ENCODE measurements around the gene MESP1. TPM values are rescaled to one million over a fixed set of nuclear protein-coding genes. Genes with fewer than 3 reads are reported as not detected.

The MESP1 gene
- total RNA-seq, 1 donor from 2014 or later: 2.1 TPM

GRCh38 chr15:89780601-89781000 lies 29.6 kb upstream of the MESP1 start:
- H3K27ac Mint-ChIP-seq (ENCODE audit: unreplicated experiment): no peak overlapping the region
- H3K4me1 Mint-ChIP-seq (ENCODE audit: unreplicated experiment): peaks cover 23% of the 10 kb centered on the region
- no peak for TF ChIP-seq CTCF (IDR thresholded peaks at IDR 0.05)
- no peaks in the 10 kb centered on the region for H3K27me3 Mint-ChIP-seq (ENCODE audit: unreplicated experiment)
- no peaks in the 10 kb centered on the region for H3K9me3 Mint-ChIP-seq (ENCODE audit: unreplicated experiment)
- H3K36me3 Mint-ChIP-seq (ENCODE audit: unreplicated experiment): peaks cover 5% of the 10 kb centered on the region
- no peak overlapping the region for H3K4me3 Mint-ChIP-seq (ENCODE audit: unreplicated experiment)
- DNase-seq (ENCODE audit: extremely low spot score, unreplicated experiment): no peak

- Mint-ChIP-seq H3K27me3 (ENCODE audit: unreplicated experiment) (no peaks in the 10 kb centered on the region), H3K36me3 (ENCODE audit: unreplicated experiment) (no peaks in the 10 kb centered on the region), H3K27ac (ENCODE audit: unreplicated experiment) (no peak overlapping the region), H3K4me1 (ENCODE audit: unreplicated experiment) (peaks cover 19% of the 10 kb centered on the region), H3K9me3 (ENCODE audit: unreplicated experiment) (no peaks in the 10 kb centered on the region), H3K4me3 (ENCODE audit: unreplicated experiment) (no peak overlapping the region)
- DNase-seq (ENCODE audit: extremely low spot score, unreplicated experiment): no peak
- TF ChIP-seq CTCF (IDR thresholded peaks at IDR 0.05): no peak
Measured at GRCh38 chr15:89778861-89779260, 27.8 kb upstream of the MESP1 start.

GRCh38 chr15:89777782-89778380 lies 26.8 kb upstream of the MESP1 start:
- Mint-ChIP-seq H3K27ac (ENCODE audit: unreplicated experiment) (no peak overlapping the region), H3K4me3 (ENCODE audit: unreplicated experiment) (no peak overlapping the region), H3K9me3 (ENCODE audit: unreplicated experiment) (no peaks in the 10 kb centered on the region), H3K27me3 (ENCODE audit: unreplicated experiment) (no peaks in the 10 kb centered on the region), H3K36me3 (ENCODE audit: unreplicated experiment) (no peaks in the 10 kb centered on the region), H3K4me1 (ENCODE audit: unreplicated experiment) (peaks cover 24% of the 10 kb centered on the region)
- DNase-seq (ENCODE audit: extremely low spot score, unreplicated experiment): no peak
- no peak for TF ChIP-seq CTCF (IDR thresholded peaks at IDR 0.05)

GRCh38 chr15:89777073-89777751 lies 26.2 kb upstream of the MESP1 start:
- H3K36me3 Mint-ChIP-seq (ENCODE audit: unreplicated experiment): no peaks in the 10 kb centered on the region
- H3K27me3 Mint-ChIP-seq (ENCODE audit: unreplicated experiment): no peaks in the 10 kb centered on the region
- H3K9me3 Mint-ChIP-seq (ENCODE audit: unreplicated experiment): no peaks in the 10 kb centered on the region
- no peak overlapping the region for H3K27ac Mint-ChIP-seq (ENCODE audit: unreplicated experiment)
- TF ChIP-seq CTCF (IDR thresholded peaks at IDR 0.05): no peak
- peaks cover 30% of the 10 kb centered on the region for H3K4me1 Mint-ChIP-seq (ENCODE audit: unreplicated experiment)
- DNase-seq (ENCODE audit: extremely low spot score, unreplicated experiment): no peak
- peak overlapping the region; percentile 42 for H3K4me3 Mint-ChIP-seq (ENCODE audit: unreplicated experiment)

GRCh38 chr15:89776274-89777072 lies 25.4 kb upstream of the MESP1 start, which contains the start of gene MESP2:
TSS of gene MESP2 (plus strand) at chr15:89776332. CDS start at chr15:89776358, 26 bp downstream.
- Mint-ChIP-seq H3K36me3 (ENCODE audit: unreplicated experiment) (no peaks in the 10 kb centered on the region), H3K27ac (ENCODE audit: unreplicated experiment) (no peak within 1 kb of the TSS), H3K4me1 (ENCODE audit: unreplicated experiment) (peaks cover 27% of the 10 kb centered on the region), H3K4me3 (ENCODE audit: unreplicated experiment) (peak within 1 kb of the TSS; percentile 42), H3K9me3 (ENCODE audit: unreplicated experiment) (no peaks in the 10 kb centered on the region), H3K27me3 (ENCODE audit: unreplicated experiment) (no peaks in the 10 kb centered on the region)
- DNase-seq (ENCODE audit: extremely low spot score, unreplicated experiment): peak; percentile 93
- peak; percentile 48 for TF ChIP-seq CTCF (IDR thresholded peaks at IDR 0.05)
